Esophagus squamous epithelium (tissue), 5 donors: ENCODE results near the gene SHKBP1. TPM values are rescaled to one million over a fixed set of nuclear protein-coding genes. Genes with fewer than 3 reads are reported as not detected.

Experiments used
- DNase-seq: peaks from one replicate; lab custom pipeline; 2025; lab: John Stamatoyannopoulos, UW
- H3K27ac ChIP-seq, 4 donors: fragments of 200-600 bp; sonication (generic); one replicate each; pipeline ENCODE4 v1.5.1; 2016 to 2019; ENCODE audit warnings: mild to moderate bottlenecking in 1 of 4
- H3K27me3 ChIP-seq, 4 donors: fragments of 200-600 bp; sonication (generic); 1 replicate in 3 of 4; 2 replicates in 1 of 4; pipeline versions ENCODE4 v1.5.1 to v1.6.0; 2017 to 2021; ENCODE audit warnings: antibody characterized with exemption in 1 of 4
- H3K36me3 ChIP-seq, 3 donors: fragments of 200-600 bp; sonication (generic); one replicate each; pipeline ENCODE4 v1.5.1; 2016 to 2019
- H3K4me1 ChIP-seq, 3 donors: fragments of 200-600 bp; sonication (generic); one replicate each; pipeline ENCODE4 v1.5.1; 2017 to 2019
- H3K4me3 ChIP-seq, 4 donors: fragments of 200-600 bp; sonication (generic); 1 replicate in 3 of 4; 2 replicates in 1 of 4; pipeline ENCODE4 v1.5.1; 2016 to 2019; ENCODE audit warnings: mild to moderate bottlenecking in 2 of 4, moderate library complexity in 1 of 4
- H3K9me3 ChIP-seq, 3 donors: fragments of 200-600 bp; sonication (generic); one replicate each; pipeline ENCODE4 v1.5.1; 2016 to 2019
- CTCF ChIP-seq, 6 experiments: fragments of 450-650 bp in 4 of 6; fragments of 200-600 bp in 2 of 6; sonication (generic) in 2 of 6; IDR thresholded peaks; one replicate each; pipeline ENCODE4 v1.5.1; 2016 to 2019; ENCODE audit warnings: antibody characterized with exemption in 6 of 6, mild to moderate bottlenecking in 4 of 6, moderate library complexity in 4 of 6
- POLR2A ChIP-seq, 4 donors: fragments of 450-650 bp; IDR thresholded peaks; one replicate each; pipeline ENCODE4 v1.6.1; 2017; ENCODE audit warnings: antibody characterized with exemption in 4 of 4, mild to moderate bottlenecking in 4 of 4, moderate library complexity in 3 of 4
- WGBS, 2 donors: methylation state at CpG; one replicate each; pipeline ENCODE4 v1.1.5; 2018; 5-methylcytosine and 5-hydroxymethylcytosine counted together
- intact Hi-C: fragments of 100-400 bp; cut with DNase I; formaldehyde crosslinking; loops from one replicate; pipeline ENCODE4 v1.15.0; 2022
- total RNA-seq, 4 donors: library from RNA; depleted of rRNA; stranded (reverse); fragments of >200 nt; gene quantifications; one replicate each; pipeline ENCODE4 v1.1.0, GENCODE V29; 2016
- donor health status: DM: yes; HTN: yes; CAD: no.

Gene SHKBP1
- total RNA-seq, 4 donors from 2014 or later: 42.3 to 77.9 (median 49.8) TPM

- intact Hi-C loops: no loop called here
- H3K27me3 ChIP-seq: peaks cover 12 to 78% (median 17%) of the 10 kb centered on the region in 4 donors
- WGBS, 2 donors: 77 to 81% methylated on average over 3 to 4 of the region's 7 CpGs
- DNase-seq: no peak
- TF ChIP-seq POLR2A (IDR thresholded peaks at IDR 0.05): no peak
- no peak for TF ChIP-seq CTCF (IDR thresholded peaks at IDR 0.05)
- no peak overlapping the region for H3K4me3 ChIP-seq
- no peaks in the 10 kb centered on the region for H3K36me3 ChIP-seq
- H3K27ac ChIP-seq: no peak overlapping the region
- peaks cover 10 to 28% (median 13%) of the 10 kb centered on the region in 3 donors for H3K4me1 ChIP-seq
- H3K9me3 ChIP-seq: no peaks in the 10 kb centered on the region
Measured at GRCh38 chr19:40565355-40565754, 11.3 kb upstream of the SHKBP1 start.

- intact Hi-C loops: no loop called here
Measured at GRCh38 chr19:40565910-40566495, 10.7 kb upstream of the SHKBP1 start.

GRCh38 chr19:40567040-40567749 is 9.5 kb upstream of the SHKBP1 start:
- no peaks in the 10 kb centered on the region for H3K36me3 ChIP-seq
- H3K4me3 ChIP-seq: peak overlapping the region in 3 of 4 donors; percentile 5 to 52 (median 35)
- peaks cover 10 to 29% (median 13%) of the 10 kb centered on the region in 3 donors for H3K4me1 ChIP-seq
- H3K27me3 ChIP-seq: peaks cover 12 to 67% (median 17%) of the 10 kb centered on the region in 4 donors
- no peaks in the 10 kb centered on the region for H3K9me3 ChIP-seq
- no peak for DNase-seq
- TF ChIP-seq CTCF (IDR thresholded peaks at IDR 0.05): no peak
- no peak for TF ChIP-seq POLR2A (IDR thresholded peaks at IDR 0.05)
- WGBS, 2 donors: 16 to 42% methylated on average over 9 to 18 of the region's 20 CpGs
- intact Hi-C loops: no loop called here
- no peak overlapping the region for H3K27ac ChIP-seq

More at GRCh38 chr19:40565910-40566495, 10.7 kb upstream of the SHKBP1 start:
- peaks cover 10 to 29% (median 13%) of the 10 kb centered on the region in 3 donors for H3K4me1 ChIP-seq
- no peak overlapping the region for H3K4me3 ChIP-seq
- H3K27ac ChIP-seq: no peak overlapping the region
- peaks cover 12 to 73% (median 17%) of the 10 kb centered on the region in 4 donors for H3K27me3 ChIP-seq
- TF ChIP-seq CTCF (IDR thresholded peaks at IDR 0.05) (no peak), POLR2A (IDR thresholded peaks at IDR 0.05) (no peak)
- no peak for DNase-seq
- no peaks in the 10 kb centered on the region for H3K9me3 ChIP-seq
- 65 to 67% methylated on average over 4 to 10 of the region's 14 CpGs for WGBS, 2 donors
- no peaks in the 10 kb centered on the region for H3K36me3 ChIP-seq

GRCh38 chr19:40567750-40568494 is 8.8 kb upstream of the SHKBP1 start:
- Histone ChIP-seq H3K4me1 (peaks cover 10 to 29% (median 13%) of the 10 kb centered on the region in 3 donors), H3K36me3 (no peaks in the 10 kb centered on the region), H3K27me3 (peaks cover 12 to 61% (median 17%) of the 10 kb centered on the region in 4 donors), H3K27ac (no peak overlapping the region), H3K9me3 (no peaks in the 10 kb centered on the region), H3K4me3 (peak overlapping the region in 3 of 4 donors; percentile 5 to 52 (median 35))
- WGBS, 2 donors: 26 to 39% methylated on average over 10 to 25 of the region's 70 CpGs
- DNase-seq: no peak
- intact Hi-C loops: no loop called here
- TF ChIP-seq CTCF (IDR thresholded peaks at IDR 0.05) (no peak), POLR2A (IDR thresholded peaks at IDR 0.05) (no peak)
